Measurements from ENCODE around the gene COG2.
"Not testable (repeated sequence)": the region's sequence is repeated elsewhere in the genome, so short reads cannot be mapped to it uniquely, and the experiment has no call there.

COG2 gene

GRCh38 chr1:230642263-230642959 lies at the start of gene COG2:
Gene COG2, plus strand, starts transcription at chr1:230642481. Its CDS starts 126 bp downstream, at chr1:230642607.
- peak; percentile 93 for DNase-seq (ENCODE audit: low read depth)

GRCh38 chr1:230592848-230593414 lies 49.4 kb upstream of the COG2 start:
- DNase-seq (ENCODE audit: low read depth), result no peak

- DNase-seq (ENCODE audit: low read depth), result no peak
Observed at GRCh38 chr1:230594214-230594773, 48.0 kb upstream of the COG2 start.

- DNase-seq (ENCODE audit: low read depth), result no peak
Observed at GRCh38 chr1:230595181-230595580, 47.1 kb upstream of the COG2 start.

- no peak for DNase-seq (ENCODE audit: low read depth)
Observed at GRCh38 chr1:230596306-230596705, 46.0 kb upstream of the COG2 start.

- no peak for DNase-seq (ENCODE audit: low read depth)
Observed at GRCh38 chr1:230598745-230599144, 43.5 kb upstream of the COG2 start.

- DNase-seq (ENCODE audit: low read depth), result no peak
Observed at GRCh38 chr1:230599926-230600656, 42.2 kb upstream of the COG2 start.

GRCh38 chr1:230600657-230601400 lies 41.5 kb upstream of the COG2 start:
- not testable (repeated sequence) for DNase-seq (ENCODE audit: low read depth)

- DNase-seq (ENCODE audit: low read depth), result no peak
Observed at GRCh38 chr1:230609208-230609607, 33.1 kb upstream of the COG2 start.

- no peak for DNase-seq (ENCODE audit: low read depth)
Observed at GRCh38 chr1:230610589-230610988, 31.7 kb upstream of the COG2 start.

- no peak for DNase-seq (ENCODE audit: low read depth)
Observed at GRCh38 chr1:230611128-230611877, 31.0 kb upstream of the COG2 start.

GRCh38 chr1:230611878-230612235 lies 30.4 kb upstream of the COG2 start:
- no peak for DNase-seq (ENCODE audit: low read depth)

- no peak for DNase-seq (ENCODE audit: low read depth)
Observed at GRCh38 chr1:230612651-230613050, 29.6 kb upstream of the COG2 start.

- DNase-seq (ENCODE audit: low read depth), result no peak
Observed at GRCh38 chr1:230614121-230614520, 28.2 kb upstream of the COG2 start.

- DNase-seq (ENCODE audit: low read depth), result no peak
Observed at GRCh38 chr1:230618537-230618936, 23.7 kb upstream of the COG2 start.

GRCh38 chr1:230620649-230621323 lies 21.5 kb upstream of the COG2 start:
- DNase-seq (ENCODE audit: low read depth), result no peak

GRCh38 chr1:230621324-230622030 lies 20.8 kb upstream of the COG2 start:
- no peak for DNase-seq (ENCODE audit: low read depth)

GRCh38 chr1:230622151-230622550 lies 20.1 kb upstream of the COG2 start:
- no peak for DNase-seq (ENCODE audit: low read depth)

- no peak for DNase-seq (ENCODE audit: low read depth)
Observed at GRCh38 chr1:230624097-230624713, 18.1 kb upstream of the COG2 start.

GRCh38 chr1:230626232-230626631 lies 16.0 kb upstream of the COG2 start:
- no peak for DNase-seq (ENCODE audit: low read depth)
